NCI-H2081 treated with DMSO at 0.1 percent for 48 hours (cell line): ENCODE data around the gene SFSWAP.

ENCODE experiments used
- DNase-seq: peaks from one replicate; lab custom pipeline; 2025; lab: John Stamatoyannopoulos, UW

Gene SFSWAP

DNA sequence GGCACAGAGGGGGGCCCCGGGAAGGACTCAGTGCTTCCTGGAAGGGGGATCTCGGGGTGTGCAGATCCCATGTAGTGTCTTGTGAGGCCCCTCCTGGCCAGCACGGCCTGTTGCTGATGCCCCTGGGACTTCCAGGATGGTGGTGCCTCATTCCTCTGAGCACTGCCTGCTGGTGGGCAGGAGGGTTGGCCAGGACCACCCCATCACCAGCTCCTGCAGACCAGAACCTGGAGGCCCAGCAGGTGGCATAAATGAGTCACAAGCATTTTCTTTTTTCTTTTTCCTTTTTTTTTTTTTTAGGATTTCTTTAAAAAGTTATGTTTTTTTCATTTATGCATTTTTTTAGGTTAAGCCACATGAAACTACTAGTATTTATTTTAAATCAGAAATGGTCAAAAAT, 125.3 kb downstream of the SFSWAP start:
- DNase-seq: no peak

GRCh38 chr12:131836714-131837397, 126.0 kb downstream of the SFSWAP start:
- no peak for DNase-seq

- no peak for DNase-seq
Observed at GRCh38 chr12:131840643-131841416, 129.9 kb downstream of the SFSWAP start.

DNA sequence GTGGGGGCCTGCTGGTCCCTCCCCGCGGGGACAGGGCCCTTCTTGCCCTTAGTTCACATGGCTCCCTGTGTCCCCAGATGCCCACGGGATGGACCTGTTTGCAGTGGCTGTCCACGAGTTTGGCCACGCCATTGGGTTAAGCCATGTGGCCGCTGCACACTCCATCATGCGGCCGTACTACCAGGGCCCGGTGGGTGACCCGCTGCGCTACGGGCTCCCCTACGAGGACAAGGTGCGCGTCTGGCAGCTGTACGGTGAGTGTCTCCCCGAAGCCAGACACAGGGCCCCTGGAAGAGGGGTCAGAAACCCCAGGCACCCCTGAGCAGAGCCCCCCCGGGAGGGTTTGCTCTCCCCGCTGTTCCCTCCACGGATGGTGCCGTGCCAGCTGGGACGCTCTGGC, 130.7 kb downstream of the SFSWAP start:
- DNase-seq: no peak

DNA sequence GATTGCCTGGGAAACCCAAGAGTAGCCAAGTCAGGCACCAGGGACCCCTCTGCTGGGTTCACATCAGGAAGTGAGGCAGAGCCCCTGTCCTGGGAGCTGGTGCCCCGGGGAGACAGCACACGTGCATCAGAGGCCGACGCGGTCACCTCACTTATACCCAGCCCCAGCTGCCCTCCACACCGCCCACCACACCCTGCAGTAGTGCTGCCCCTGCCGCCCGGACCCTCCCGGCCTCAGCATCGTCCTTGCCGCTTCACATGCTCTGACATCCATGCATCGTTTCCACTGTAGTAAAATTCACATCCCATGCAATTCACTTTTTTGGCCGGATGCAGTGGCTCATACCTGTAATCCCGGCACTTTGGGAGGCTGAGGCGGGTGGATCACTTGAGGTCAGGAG, 131.3 kb downstream of the SFSWAP start:
- DNase-seq: no peak

GRCh38 chr12:131843527-131843926, 132.6 kb downstream of the SFSWAP start:
- DNase-seq: no peak

DNA sequence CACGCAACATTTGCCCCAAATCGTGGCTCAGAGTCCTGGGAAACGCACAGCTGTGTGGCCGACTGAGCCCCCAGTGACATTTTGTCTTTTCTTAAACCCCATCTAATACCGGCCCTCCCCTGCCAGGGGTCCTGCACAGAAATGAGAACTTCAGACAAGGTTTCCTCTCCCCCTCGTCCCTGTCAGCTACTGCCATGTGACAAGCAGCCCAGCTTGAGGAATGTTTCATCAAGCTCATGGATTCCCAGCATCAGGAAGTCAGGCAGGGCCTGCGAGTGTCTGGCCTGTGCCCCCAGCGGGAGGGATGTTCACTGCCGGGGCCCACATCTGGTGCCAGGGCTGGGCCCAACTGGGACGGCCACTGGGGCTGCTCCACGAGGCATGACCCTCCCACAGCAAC, 133.2 kb downstream of the SFSWAP start:
- DNase-seq: no peak

DNA sequence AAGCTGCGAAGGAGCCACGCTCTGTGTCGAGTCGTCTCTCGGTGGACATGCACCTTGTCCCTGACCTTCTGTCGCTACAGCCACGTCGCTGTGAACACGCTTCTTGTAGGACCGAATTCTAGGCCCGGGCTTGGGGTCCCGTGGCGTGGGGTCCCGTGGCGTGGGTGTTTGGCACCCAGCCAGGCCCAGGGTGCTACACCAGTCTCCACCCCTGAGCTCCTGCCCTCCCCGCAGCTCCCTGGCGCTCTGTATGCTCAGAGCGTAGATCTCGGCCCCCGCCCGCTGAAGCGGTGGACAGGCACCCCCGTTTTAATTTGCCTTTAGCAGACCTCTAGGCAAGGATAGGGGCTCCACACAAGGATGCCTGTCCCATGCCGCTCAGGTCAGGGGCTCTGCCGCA, 133.8 kb downstream of the SFSWAP start:
- no peak for DNase-seq

GRCh38 chr12:131845121-131845520, 134.2 kb downstream of the SFSWAP start:
- no peak for DNase-seq

- no peak for DNase-seq
Observed at GRCh38 chr12:131847456-131847855, 136.6 kb downstream of the SFSWAP start.

DNA sequence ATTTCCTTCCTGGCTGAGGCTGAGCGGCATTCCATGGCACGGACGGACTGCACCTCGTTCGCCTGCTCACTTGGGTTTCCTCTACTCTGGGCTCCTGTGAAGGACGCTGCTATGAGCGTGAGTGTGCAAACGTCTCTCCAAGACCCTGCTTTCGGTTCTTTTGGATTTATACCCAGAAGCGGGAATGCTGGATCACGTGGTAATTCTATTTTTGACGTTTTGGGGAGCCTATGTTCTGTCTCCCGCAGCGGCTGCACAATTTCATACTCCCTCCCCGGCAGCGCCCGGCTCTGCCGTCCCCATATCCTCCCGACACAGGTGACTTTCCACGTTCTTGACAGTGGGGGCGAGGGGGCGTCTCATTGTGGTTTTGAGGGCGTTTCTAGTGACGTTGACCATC, 137.9 kb downstream of the SFSWAP start:
- DNase-seq: no peak
